ELR (cell line): ENCODE results near the gene NPLOC4.

Source experiments
- DNase-seq: peaks from one replicate; pipeline ENCODE4 v3.0.0-alpha.2; 2015; ENCODE audit warnings: low read depth

NPLOC4 gene

GRCh38 chr17:81662002-81662401 lies 25.1 kb upstream of the NPLOC4 start:
- DNase-seq: no peak

- no peak for DNase-seq
These were observed 23.5 kb upstream of the NPLOC4 start for GRCh38 chr17:81660441-81660840.

- DNase-seq: no peak
These were observed 22.1 kb upstream of the NPLOC4 start for GRCh38 chr17:81659038-81659437.

DNA sequence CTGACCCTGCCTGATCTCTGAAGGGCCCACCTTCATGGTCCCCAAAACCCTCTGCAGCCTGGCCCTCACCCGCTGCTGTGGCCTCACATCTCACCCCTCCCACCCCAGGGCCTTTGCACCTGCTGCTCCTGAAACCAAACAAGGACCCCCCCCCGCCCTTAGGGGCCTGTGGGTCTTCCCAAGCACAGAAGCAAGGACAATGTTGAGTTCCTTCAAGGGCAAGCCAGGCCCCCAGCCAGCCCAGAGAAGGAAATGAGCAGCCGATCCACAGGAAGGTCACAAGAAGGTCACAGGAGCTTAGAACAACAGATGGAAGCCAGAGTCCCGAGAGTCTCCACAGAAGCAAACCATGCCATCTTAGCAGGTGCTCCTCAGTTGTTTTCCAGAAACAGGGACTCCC lies 19.9 kb upstream of the NPLOC4 start:
- DNase-seq: no peak

- no peak for DNase-seq
These were observed 19.3 kb upstream of the NPLOC4 start, which contains the start of gene PDE6G for GRCh38 chr17:81656118-81656743. Gene PDE6G, minus strand, starts transcription at chr17:81656542. Its CDS starts 3,237 bp downstream, at chr17:81653305.

GRCh38 chr17:81655378-81656117 lies 18.6 kb upstream of the NPLOC4 start:
- DNase-seq: no peak

DNA sequence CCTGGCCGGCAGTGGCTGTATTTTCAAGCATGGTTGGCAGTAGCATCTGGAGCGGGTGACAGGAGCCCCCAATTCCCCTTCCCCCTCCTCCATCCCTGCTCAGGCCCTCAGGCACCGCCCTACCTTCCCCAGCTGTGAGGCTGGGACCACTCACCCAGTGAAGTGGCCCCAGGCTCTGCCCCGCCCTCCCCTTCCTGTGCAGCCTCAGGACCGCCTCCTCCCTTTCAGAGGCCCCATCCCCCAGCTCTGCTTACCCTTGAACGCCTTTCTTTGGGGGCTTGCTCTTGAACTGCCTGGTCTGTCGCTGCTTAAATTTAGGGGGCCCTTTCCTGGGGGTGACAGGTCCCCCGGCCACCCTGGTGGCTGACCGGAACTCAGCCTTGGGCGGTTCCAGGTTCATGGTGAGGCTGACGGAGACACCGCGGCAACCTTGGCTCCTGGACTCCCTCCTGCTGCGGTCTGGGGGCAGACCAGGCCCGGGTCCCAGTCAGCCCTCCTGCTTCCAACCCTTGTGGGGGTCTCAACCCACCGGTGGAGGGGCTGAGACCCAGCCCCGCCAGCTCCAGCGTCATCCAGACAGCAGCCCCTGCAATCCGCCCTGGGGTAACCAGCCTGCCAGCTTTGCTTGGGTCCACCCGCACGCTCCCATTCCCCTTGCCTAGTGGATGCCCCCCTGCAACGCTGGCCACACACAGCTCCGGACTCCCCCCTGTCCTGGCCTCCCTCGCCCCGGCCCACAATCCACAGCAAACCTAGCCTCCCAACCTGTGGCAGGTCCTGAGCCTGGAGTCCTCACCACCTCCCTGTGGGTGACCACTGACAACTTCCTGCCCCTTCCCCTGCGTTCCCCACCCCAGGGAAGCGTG lies 16.2 kb upstream of the NPLOC4 start:
- DNase-seq: no peak

- peak; percentile 97 for DNase-seq
These were observed 14.8 kb upstream of the NPLOC4 start for GRCh38 chr17:81651692-81652091.

DNA sequence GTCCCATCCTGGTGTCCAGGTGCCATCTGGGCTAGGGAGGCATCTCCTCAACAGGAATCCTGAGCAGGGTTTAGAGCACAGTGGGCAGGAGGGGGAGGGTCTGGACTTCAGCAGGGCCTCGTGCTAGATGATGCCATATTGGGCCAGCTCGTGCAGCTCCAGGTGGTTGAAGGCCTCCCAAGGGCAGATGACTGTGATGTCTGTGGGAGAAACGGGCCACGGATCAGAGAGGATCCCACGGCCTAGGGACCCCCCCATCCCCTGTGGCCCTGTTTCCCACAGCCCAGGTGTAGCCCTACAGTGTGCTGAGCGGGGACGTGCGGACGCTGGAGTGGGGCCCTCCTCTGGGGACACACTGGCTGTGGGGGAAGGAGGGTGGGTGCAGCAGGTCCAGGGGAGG lies 14.0 kb upstream of the NPLOC4 start:
- no peak for DNase-seq

DNA sequence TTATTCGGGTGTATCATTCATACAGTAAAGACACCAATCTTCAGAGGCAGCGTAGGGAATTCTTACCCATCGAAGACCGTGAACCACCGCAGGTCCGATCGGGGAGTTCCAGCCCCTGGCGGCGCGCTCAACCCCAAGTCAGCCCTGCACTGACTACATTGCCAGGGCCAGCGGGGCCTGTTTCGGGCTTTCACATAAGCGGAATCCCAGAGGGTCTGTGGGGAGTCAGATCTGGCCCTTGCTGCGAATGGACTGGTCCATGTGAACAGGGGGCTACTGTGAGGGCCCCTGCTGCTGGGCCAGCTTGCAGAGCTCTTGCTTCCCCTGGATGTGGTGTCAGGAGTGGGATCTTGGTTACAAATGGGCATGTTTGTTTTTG lies 11.8 kb upstream of the NPLOC4 start:
- DNase-seq: no peak

DNA sequence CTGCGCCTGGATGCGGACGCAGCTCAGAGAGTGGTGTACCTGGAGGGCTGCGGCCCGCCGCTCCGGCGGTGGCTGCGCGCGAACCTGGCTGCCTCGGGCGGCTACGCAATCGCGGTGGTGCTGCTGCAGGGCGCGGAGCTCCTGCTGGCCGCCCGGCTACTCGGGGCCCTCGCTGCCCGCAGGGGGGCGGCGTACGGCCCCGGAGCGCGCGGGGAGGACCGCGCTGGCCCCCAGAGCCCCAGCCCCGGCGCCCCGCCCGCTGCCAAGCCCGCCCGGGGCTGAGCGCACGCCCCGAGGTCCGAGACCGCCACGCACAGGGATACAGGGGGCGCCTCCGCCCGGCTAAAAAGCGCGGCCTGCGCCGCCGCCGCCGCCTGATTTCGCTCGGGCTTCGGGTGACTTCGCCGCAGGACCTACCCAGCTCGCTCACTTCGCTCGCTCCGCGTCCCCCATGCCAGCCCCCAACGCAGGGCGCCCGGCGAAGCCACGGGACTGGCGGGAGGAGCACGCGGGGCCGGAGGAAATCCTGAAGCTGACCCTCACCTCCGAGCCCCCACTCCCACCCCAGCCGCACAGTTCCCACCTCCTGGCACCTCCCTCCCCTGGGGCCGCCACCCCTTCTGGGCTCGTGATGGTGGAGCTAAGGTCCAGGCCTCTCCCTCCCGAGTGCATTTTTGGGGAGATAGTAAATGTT lies 11.2 kb upstream of the NPLOC4 start:
- DNase-seq: no peak

- DNase-seq: no peak
These were observed 10.7 kb upstream of the NPLOC4 start for GRCh38 chr17:81647640-81648012.

DNA sequence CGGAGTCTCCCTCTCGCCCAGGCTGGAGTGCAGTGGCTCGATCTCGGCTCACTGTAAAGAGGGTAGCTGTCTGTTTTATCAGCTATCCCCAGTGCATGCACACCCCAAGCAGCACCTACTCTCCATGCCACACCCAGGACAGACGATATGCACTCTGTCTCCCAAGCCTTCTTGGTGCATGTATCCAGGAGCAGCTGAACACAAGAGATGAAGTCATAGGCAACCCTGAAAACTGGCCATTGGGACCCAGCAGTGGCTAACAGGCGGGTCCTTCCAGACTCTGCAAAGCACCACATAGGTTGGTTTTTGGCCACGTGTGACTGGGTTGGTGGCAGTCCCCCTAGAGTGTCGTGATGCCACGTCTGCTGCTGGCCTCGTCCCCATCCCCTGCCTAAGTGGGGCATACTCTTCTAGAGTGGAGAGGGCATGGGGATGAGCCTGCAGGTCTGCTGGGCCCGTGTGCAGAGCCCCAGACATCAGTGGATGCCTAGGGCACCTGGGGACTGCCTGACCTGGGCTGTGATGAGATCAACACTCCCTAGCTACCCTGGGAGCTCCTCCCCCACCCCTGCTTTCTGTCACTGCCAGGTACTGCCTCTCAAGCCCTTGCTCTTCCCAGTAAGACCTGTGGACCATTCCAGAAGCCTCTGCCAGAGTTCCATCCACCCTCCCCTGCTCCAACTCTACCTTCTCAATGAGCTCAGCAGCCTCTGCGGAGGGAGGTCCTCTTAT lies 10.1 kb upstream of the NPLOC4 start:
- DNase-seq: no peak

- no peak for DNase-seq
These were observed 8.4 kb upstream of the NPLOC4 start for GRCh38 chr17:81644976-81645952.

GRCh38 chr17:81644496-81644895 lies 7.6 kb upstream of the NPLOC4 start:
- DNase-seq: no peak

DNA sequence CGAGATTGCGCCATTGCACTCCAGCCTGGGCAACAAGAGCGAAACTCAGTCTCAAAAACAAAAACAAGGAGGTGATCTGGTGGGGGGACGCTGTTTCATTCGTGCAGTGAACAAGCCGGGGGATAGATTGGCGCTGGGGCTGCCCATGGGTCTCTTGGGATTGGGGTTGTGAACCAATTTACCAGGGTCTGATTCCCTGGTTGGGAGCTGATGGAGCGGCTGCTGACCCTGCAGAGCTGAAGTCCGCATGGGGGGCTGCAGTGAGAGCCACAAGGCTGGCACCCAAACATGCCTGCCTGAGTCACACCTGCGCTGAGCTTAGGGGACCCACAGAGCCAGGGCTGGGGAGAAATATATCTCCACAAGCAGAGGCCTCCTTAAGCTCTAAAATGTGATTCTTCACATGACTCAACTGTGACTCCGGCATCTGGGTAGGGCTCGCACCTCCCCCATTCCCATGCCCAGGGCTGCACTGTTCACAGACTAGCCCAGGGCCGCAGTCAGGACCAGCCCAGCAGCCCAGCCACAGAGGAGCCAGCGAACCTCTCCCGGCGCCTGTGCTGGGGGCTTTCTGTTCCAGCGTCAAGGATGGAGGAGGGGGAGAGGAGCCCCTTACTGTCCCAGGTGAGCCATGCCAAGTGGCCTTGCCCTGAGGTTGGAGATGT lies 5.0 kb upstream of the NPLOC4 start:
- DNase-seq: peak; percentile 92

DNA sequence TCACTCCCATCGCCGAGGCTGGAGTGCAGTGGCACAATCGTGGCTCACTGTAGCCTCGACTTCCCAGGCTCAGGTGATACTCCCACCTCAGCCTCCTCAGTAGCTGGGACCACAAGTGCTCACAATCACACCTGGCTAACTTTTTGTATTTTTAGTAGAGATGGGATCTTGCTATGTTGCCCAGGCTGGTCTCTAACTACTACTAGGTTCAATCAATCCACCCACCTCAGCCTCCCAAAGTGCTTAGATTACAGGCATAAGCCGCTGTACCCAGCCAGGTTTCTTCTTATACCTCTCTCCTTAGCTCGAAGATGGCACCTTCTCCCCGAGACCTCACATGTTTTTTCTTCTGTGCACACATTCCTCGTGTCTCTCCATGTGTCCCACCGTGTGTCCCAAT lies 3.1 kb upstream of the NPLOC4 start:
- no peak for DNase-seq

GRCh38 chr17:81638683-81639082 lies 1.8 kb upstream of the NPLOC4 start:
- DNase-seq: no peak

DNA sequence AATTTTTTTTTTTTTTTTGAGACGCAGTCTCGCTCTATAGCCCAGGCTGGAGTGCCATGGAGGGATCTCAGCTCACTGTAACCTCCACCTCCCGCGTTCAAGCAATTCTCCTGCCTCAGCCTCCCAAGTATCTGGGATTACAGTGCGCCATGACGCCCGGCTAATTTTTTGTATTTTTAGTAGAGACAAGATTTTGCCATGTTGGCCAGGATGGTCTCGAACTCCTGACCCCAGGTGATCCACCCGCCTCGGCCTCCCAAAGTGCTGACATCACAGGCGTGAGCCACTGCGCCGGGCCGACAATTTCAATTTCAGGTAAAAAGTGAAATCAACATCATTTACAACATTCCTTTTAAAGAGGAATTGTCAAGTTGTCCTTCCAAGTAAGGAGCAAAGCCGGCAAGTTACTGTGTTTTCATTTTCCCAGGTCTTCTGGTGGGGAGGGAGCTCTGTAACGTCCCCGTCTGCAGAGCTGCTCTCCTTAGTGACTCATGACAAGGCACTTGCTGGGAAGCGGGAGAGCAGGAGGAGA lies 873 bp downstream of the NPLOC4 start:
- DNase-seq: peak; percentile 85

- no peak for DNase-seq
These were observed 1.5 kb downstream of the NPLOC4 start for GRCh38 chr17:81635431-81635830.
